ENCODE data around the gene GNB3. TPM values are rescaled to one million over a fixed set of nuclear protein-coding genes. Genes with fewer than 3 reads are reported as not detected.
A peak's percentile ranks its signal among the peaks of the same experiment; 100 is the strongest.

The GNB3 gene
- total RNA-seq, 2 experiments from 2014 or later: 0.50 to 1.1 TPM

DNA sequence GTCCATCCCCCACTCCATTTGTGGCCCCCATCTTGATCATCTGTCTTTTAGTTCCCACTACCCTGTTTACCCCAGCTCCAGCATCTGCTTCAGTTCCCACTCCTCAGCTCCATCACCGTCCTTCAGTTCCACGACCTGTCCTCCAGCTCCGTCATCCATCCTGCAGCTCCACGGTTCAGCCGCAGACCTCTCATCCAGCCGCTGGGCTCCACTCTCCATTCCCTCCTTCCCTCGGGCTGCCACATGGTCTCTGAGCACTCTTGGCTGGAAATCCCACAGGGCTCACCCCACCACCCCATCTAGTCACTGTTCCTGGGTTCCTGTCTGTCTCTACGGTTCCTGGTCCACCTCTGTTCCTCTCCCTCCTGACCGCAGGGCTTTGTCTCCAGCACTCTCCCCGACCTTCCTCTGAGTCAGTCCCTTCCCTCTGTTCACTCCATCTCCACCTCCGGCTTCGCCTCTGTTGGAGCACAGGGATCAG lies 15.8 kb upstream of the GNB3 start:
- no peak for DNase-seq
- ChIA-PET POLR2A (interaction anchor here (0.7 to 3.1 kb wide), 6 partner anchors 71 to 135 kb away, joined by 3 to 9 read pairs (median 3); partner anchors contain the start of genes COPS7A, MLF2 and ZNF384), CTCF (interaction anchor here (0.6 to 17.9 kb wide), 32 partner anchors 8 to 230 kb away, joined by 3 to 341 read pairs (median 4); partner anchors contain the start of genes CD4, CDCA3, COPS7A and GNB3)
- no peaks in the 10 kb centered on the region for H3K36me3 Mint-ChIP-seq (ENCODE audit: low read depth)
- intact Hi-C loops (cut with micrococcal nuclease): loop anchor here (5.0 kb wide), 2 partner anchors 43 to 73 kb away; partner anchors contain the start of gene MLF2
- no peak overlapping the region for H3K27ac Mint-ChIP-seq
- TF ChIP-seq, protein P1, sequence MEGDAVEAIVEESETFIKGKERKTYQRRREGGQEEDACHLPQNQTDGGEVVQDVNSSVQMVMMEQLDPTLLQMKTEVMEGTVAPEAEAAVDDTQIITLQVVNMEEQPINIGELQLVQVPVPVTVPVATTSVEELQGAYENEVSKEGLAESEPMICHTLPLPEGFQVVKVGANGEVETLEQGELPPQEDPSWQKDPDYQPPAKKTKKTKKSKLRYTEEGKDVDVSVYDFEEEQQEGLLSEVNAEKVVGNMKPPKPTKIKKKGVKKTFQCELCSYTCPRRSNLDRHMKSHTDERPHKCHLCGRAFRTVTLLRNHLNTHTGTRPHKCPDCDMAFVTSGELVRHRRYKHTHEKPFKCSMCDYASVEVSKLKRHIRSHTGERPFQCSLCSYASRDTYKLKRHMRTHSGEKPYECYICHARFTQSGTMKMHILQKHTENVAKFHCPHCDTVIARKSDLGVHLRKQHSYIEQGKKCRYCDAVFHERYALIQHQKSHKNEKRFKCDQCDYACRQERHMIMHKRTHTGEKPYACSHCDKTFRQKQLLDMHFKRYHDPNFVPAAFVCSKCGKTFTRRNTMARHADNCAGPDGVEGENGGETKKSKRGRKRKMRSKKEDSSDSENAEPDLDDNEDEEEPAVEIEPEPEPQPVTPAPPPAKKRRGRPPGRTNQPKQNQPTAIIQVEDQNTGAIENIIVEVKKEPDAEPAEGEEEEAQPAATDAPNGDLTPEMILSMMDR (IDR thresholded peaks at IDR 0.05): no peak
- H3K4me1 Mint-ChIP-seq (ENCODE audit: low read depth): peaks cover 30% of the 10 kb centered on the region
- H3K4me3 Mint-ChIP-seq: no peak overlapping the region
- no peaks in the 10 kb centered on the region for H3K9me3 Mint-ChIP-seq
- ATAC-seq: no peak
- peaks cover 66% of the 10 kb centered on the region for H3K27me3 Mint-ChIP-seq

DNA sequence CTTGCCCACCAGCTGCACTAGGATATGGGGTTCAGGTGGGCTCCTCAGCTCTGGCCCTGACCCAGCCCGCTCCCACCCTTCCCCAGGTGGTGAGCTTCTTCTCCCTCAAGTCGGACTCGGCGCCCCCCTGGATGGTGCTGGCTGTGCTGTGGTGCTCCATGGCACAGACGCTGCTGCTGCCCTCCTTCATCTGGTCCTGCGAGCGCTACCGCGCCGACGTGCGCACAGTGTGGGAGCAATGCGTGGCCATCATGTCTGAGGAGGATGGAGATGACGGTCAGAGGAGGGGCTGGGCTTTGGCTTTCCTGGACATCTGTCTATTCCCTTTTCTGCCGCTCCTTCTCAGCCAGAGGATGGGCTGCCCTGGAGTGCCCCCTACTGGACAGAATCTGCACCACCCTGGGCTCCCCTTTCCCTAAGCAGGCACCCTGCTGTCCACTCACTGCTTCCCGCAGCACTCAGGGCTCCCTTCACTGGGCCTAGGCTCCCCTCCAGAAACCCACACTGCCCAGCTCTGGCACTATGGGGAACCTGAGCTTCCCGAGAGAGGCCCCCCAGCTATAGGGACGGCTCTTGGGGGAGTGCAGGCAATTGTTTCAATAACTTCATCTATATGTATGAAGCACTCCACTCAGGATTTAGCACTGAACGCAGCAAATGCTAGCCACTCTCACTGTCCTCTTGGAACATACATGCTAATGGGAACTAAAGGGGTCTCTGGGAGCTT lies 15.2 kb upstream of the GNB3 start:
- POLR2A ChIA-PET: interaction anchor here (0.6 to 3.1 kb wide), 8 partner anchors 33 to 136 kb away, joined by 3 to 9 read pairs (median 3); partner anchors contain the start of genes COPS7A, MLF2, TPI1 and ZNF384
- CTCF ChIA-PET: interaction anchor here (0.6 to 17.9 kb wide), 45 partner anchors 9 to 230 kb away, joined by 3 to 341 read pairs (median 4); partner anchors contain the start of genes CD4, CDCA3, COPS7A and GNB3
- peak; percentile 70 for ATAC-seq
- H3K9me3 Mint-ChIP-seq: no peaks in the 10 kb centered on the region
- intact Hi-C loops (cut with micrococcal nuclease): loop anchor here (5.0 kb wide), 2 partner anchors 43 to 73 kb away; partner anchors contain the start of gene MLF2
- DNase-seq: peak; percentile 89
- no peaks in the 10 kb centered on the region for H3K36me3 Mint-ChIP-seq (ENCODE audit: low read depth)
- H3K27ac Mint-ChIP-seq: no peak overlapping the region
- no peak overlapping the region for H3K4me3 Mint-ChIP-seq
- peaks cover 30% of the 10 kb centered on the region for H3K4me1 Mint-ChIP-seq (ENCODE audit: low read depth)
- TF ChIP-seq, protein P1 (IDR thresholded peaks at IDR 0.05): peak; percentile 93
- H3K27me3 Mint-ChIP-seq: peaks cover 70% of the 10 kb centered on the region

DNA sequence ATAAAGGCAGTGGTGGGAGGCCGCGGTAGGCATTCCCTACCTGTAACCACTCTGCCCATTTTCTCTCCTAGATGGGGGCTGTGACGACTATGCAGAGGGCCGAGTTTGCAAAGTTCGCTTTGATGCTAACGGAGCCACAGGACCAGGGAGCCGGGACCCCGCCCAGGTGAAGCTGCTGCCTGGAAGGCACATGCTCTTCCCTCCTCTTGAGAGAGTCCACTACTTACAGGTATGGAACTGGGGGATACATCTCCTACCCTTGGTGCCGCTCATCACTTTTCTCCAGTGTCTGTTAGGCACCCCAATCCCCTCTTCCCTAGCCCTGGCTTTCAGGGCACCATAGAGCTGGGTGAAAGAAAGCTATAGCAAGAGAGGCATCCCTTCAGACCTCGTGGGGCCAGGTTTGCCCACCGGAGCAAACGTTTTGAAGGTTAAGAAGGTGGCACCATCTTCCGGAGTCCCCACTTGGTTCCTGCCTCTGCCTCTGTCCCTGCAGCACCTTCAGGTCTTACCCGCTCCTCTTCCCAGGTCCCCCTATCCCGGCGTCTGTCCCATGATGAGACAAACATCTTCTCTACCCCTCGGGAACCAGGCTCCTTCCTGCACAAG lies 14.5 kb upstream of the GNB3 start:
- Mint-ChIP-seq H3K36me3 (ENCODE audit: low read depth) (no peaks in the 10 kb centered on the region), H3K27me3 (peaks cover 69% of the 10 kb centered on the region), H3K9me3 (no peaks in the 10 kb centered on the region), H3K4me3 (no peak overlapping the region), H3K4me1 (ENCODE audit: low read depth) (peaks cover 25% of the 10 kb centered on the region), H3K27ac (no peak overlapping the region)
- DNase-seq: no peak
- intact Hi-C loops (cut with micrococcal nuclease): loop anchor here (5.0 kb wide), 2 partner anchors 44 to 74 kb away; partner anchors contain the start of gene MLF2
- POLR2A ChIA-PET: interaction anchor here (0.6 to 1.3 kb wide), 3 partner anchors 34 to 96 kb away, joined by 3 to 4 read pairs (median 3); partner anchors contain the start of gene TPI1
- TF ChIP-seq, protein P1 (IDR thresholded peaks at IDR 0.05): no peak
- ATAC-seq: no peak
- CTCF ChIA-PET: interaction anchor here (0.8 to 17.9 kb wide), 24 partner anchors 8 to 231 kb away, joined by 3 to 341 read pairs (median 5); partner anchors contain the start of genes LAG3, MLF2, PTMS and TPI1

DNA sequence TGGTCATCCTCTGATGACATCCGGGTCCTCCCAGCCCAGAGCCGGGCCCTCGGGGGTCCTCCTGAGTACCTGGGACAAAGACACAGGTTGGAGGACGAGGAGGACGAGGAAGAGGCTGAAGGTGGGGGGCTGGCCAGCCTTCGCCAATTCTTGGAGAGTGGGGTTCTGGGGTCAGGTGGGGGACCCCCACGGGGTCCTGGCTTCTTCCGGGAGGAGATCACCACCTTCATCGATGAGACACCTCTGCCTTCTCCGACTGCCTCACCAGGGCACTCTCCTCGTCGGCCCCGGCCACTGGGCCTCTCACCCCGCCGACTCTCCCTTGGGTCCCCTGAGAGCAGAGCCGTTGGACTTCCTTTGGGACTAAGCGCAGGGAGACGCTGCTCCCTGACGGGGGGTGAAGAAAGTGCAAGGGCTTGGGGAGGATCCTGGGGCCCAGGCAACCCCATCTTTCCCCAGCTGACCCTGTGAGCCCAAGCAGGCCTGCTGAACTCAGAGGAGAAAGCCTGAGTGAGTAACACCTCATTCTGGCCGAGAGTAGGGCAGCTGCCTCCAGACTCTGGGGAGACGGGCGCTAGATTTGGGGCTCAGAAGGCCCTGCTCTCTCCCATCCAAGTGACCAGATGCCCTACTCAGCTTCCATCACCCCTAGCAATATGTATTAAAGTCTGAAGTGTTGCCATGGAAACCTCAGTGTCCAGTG lies 13.8 kb upstream of the GNB3 start:
- ATAC-seq (no peak), DNase-seq (no peak)
- CTCF ChIA-PET: interaction anchor here (0.8 to 17.9 kb wide), 17 partner anchors 8 to 92 kb away, joined by 3 to 341 read pairs (median 8); partner anchors contain the start of genes CDCA3, MLF2, PTMS and TPI1
- intact Hi-C loops (cut with micrococcal nuclease): loop anchor here (5.0 kb wide), 2 partner anchors 45 to 75 kb away; partner anchors contain the start of gene MLF2
- H3K36me3 Mint-ChIP-seq (ENCODE audit: low read depth): no peaks in the 10 kb centered on the region
- peaks cover 22% of the 10 kb centered on the region for H3K4me1 Mint-ChIP-seq (ENCODE audit: low read depth)
- POLR2A ChIA-PET: interaction anchor here (0.8 to 2.6 kb wide), 4 partner anchors 40 to 97 kb away, joined by 3 to 16 read pairs (median 3); partner anchors contain the start of genes LAG3, MLF2 and TPI1
- H3K9me3 Mint-ChIP-seq: no peaks in the 10 kb centered on the region
- H3K4me3 Mint-ChIP-seq: no peak overlapping the region
- H3K27ac Mint-ChIP-seq: no peak overlapping the region
- H3K27me3 Mint-ChIP-seq: peaks cover 67% of the 10 kb centered on the region
- TF ChIP-seq, protein P1 (IDR thresholded peaks at IDR 0.05): no peak

Data from activated CD8-positive, alpha-beta T cell treated with anti-CD3 and anti-CD28 coated beads for 36 hours (primary cell).